ENCODE measurements around the gene UBE3A.
"Not testable (repeated sequence)": the region's sequence is repeated elsewhere in the genome, so short reads cannot be mapped to it uniquely, and the experiment has no call there.

Gene UBE3A

DNA sequence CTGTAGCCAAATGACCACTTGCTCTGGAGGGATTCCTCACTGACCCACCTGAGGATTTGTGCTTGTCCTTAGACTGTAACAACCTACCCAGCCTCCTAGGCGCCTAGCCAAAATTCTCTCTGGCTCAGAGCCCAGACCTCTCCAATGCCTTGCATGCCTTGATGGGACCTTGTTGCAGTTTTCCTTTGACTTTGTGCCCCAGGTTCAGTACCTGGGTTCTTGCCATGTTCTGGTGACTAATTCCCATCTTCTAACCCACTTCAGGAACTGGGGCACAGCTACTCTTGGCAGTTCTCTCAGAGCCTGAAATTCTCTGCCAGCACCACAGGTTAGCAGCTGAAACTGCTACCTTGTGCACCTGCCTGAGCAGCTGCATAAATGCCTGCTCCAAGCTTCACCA is 27.0 kb upstream of the UBE3A start:
- no peak for DNase-seq
- intact Hi-C loops (cut with DNase I; ENCODE audit: low total_unique reads), result no loop called here

DNA sequence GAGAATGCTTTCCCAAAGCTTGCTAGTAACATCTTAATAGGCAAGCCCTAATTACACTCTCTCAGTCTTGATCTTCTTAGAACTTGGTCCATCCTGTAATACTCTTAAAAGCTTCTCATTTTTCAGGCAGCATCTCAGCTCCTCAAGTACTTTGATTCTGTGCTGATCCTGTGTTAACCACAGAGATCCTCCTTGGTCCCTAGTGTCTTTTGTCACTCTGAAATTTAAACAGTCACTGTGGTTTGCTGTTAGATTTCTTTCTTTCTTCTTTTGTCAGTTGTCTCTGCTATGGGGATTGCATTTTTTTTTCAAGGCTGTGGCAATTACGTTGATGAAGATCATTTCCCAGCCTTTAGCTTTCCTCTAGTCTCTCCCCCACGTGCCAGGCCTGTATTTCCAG is 26.0 kb upstream of the UBE3A start:
- intact Hi-C loops (cut with DNase I; ENCODE audit: low total_unique reads), result no loop called here

More for the DNA sequence above, 27.0 kb upstream of the UBE3A start:
- Histone ChIP-seq H3K9me3 (no peaks in the 10 kb centered on the region), H3K27me3 (no peaks in the 10 kb centered on the region), H3K4me3 (no peak overlapping the region), H3K4me1 (no peaks in the 10 kb centered on the region), H3K36me3 (no peaks in the 10 kb centered on the region), H3K27ac (no peak overlapping the region)
- TF ChIP-seq, protein P1, sequence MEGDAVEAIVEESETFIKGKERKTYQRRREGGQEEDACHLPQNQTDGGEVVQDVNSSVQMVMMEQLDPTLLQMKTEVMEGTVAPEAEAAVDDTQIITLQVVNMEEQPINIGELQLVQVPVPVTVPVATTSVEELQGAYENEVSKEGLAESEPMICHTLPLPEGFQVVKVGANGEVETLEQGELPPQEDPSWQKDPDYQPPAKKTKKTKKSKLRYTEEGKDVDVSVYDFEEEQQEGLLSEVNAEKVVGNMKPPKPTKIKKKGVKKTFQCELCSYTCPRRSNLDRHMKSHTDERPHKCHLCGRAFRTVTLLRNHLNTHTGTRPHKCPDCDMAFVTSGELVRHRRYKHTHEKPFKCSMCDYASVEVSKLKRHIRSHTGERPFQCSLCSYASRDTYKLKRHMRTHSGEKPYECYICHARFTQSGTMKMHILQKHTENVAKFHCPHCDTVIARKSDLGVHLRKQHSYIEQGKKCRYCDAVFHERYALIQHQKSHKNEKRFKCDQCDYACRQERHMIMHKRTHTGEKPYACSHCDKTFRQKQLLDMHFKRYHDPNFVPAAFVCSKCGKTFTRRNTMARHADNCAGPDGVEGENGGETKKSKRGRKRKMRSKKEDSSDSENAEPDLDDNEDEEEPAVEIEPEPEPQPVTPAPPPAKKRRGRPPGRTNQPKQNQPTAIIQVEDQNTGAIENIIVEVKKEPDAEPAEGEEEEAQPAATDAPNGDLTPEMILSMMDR (IDR thresholded peaks at IDR 0.05), result no peak

DNA sequence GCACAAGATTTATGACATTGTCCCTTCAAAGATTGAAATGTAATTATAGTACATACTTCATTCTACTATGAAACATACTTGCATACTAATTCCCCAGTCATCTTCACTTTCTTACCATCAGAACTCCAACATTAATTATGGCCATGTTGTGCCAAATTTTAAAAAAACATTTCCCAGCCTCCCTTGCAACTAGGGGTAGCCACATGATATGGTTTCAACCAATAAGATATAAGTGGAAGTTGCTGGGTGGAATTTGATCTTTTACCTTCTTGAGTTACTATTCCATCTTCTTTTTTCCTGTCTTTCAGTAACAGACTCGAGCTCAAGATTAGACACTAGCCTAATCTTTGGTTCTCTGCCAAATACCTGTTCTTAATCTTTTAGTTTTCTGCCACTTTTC is 25.6 kb upstream of the UBE3A start:
- no peaks in the 10 kb centered on the region for H3K36me3 ChIP-seq
- no peaks in the 10 kb centered on the region for H3K9me3 ChIP-seq
- H3K4me1 ChIP-seq, result no peaks in the 10 kb centered on the region
- H3K27ac ChIP-seq, result no peak overlapping the region
- no peak overlapping the region for H3K4me3 ChIP-seq
- intact Hi-C loops (cut with DNase I; ENCODE audit: low total_unique reads), result no loop called here
- no peaks in the 10 kb centered on the region for H3K27me3 ChIP-seq
- TF ChIP-seq, protein P1 (IDR thresholded peaks at IDR 0.05), result no peak
- DNase-seq, result no peak

More for the DNA sequence above, 26.0 kb upstream of the UBE3A start:
- DNase-seq, result no peak
- TF ChIP-seq, protein P1 (IDR thresholded peaks at IDR 0.05), result no peak
- no peaks in the 10 kb centered on the region for H3K4me1 ChIP-seq
- H3K27ac ChIP-seq, result no peak overlapping the region
- H3K36me3 ChIP-seq, result no peaks in the 10 kb centered on the region
- no peak overlapping the region for H3K4me3 ChIP-seq
- H3K27me3 ChIP-seq, result no peaks in the 10 kb centered on the region
- no peaks in the 10 kb centered on the region for H3K9me3 ChIP-seq

DNA sequence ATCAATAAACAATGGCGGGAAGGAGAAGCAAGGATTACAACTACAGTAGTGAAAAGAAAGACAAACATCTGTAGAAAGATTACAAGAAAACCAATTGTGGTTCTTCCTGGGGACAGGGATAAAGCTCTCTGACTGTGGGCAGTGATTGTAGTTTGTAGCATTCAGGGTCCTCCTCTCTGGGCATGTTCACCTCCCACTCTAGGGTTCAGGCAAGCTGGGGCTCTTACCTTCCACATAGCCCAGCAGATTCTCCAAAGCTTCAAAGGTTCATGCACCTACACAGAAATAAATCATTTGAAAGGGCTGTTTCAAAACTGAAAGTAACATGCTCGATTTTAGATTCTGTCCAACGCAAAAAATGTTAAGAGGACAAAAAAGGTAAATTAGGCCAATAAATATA is 17.4 kb upstream of the UBE3A start:
- H3K27ac ChIP-seq, result no peak overlapping the region
- DNase-seq, result no peak
- H3K27me3 ChIP-seq, result no peaks in the 10 kb centered on the region
- TF ChIP-seq, protein P1 (IDR thresholded peaks at IDR 0.05), result no peak
- no peak overlapping the region for H3K4me3 ChIP-seq
- no peaks in the 10 kb centered on the region for H3K36me3 ChIP-seq
- H3K4me1 ChIP-seq, result no peaks in the 10 kb centered on the region
- peaks cover 0 to 24% (median 4%) of the 10 kb centered on the region in 3 donors for H3K9me3 ChIP-seq
- intact Hi-C loops (cut with DNase I; ENCODE audit: low total_unique reads), result loop anchor here (5.0 kb wide), 1 partner anchor 146 kb away; no protein-coding TSS in a partner anchor

DNA sequence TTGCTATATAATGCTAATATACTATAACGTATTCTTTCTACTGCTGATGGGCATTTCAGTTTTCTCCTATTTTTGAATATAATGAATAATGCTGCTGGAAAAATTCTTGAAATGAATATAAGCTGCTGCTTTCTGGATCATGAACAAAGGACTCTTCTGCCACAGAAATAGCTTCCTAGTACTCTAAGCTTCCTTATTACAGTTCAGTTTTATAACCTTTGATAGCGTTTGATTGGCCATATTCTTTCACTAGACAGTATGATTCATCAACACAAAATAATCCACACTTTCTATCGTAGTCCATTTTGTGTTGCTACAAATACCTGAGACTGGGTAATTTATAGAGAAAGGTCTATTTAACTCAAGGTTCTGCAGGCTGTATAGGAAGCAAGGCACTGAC is 16.4 kb upstream of the UBE3A start:
- DNase-seq, result no peak
- Histone ChIP-seq H3K4me1 (no peaks in the 10 kb centered on the region), H3K27ac (no peak overlapping the region), H3K27me3 (no peaks in the 10 kb centered on the region), H3K4me3 (no peak overlapping the region), H3K9me3 (peaks cover 0 to 31% (median 4%) of the 10 kb centered on the region in 3 donors), H3K36me3 (no peaks in the 10 kb centered on the region)
- intact Hi-C loops (cut with DNase I; ENCODE audit: low total_unique reads), result loop anchor here (5.0 kb wide), 1 partner anchor 147 kb away; no protein-coding TSS in a partner anchor
- TF ChIP-seq, protein P1 (IDR thresholded peaks at IDR 0.05), result no peak

DNA sequence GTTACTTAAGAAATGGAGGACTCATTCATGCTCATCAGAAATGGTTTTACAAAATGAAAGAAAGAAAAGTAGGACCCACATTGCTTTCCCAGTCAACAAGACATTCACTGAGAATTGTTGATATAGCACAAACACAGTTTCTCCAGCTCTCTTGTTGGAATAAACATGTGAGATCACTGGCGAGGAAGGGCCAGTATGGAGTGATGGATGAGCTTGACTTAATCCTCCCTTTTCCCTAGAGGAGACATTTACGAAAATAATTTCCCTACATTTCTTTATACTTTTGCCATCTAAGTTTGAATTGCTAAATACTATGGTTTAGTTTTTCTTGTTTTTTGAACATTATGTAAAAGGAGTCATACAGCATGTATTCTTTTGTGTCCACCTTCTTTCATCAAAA is 15.9 kb upstream of the UBE3A start:
- Histone ChIP-seq H3K27ac (no peak overlapping the region), H3K4me1 (no peaks in the 10 kb centered on the region), H3K9me3 (peaks cover 0 to 31% (median 4%) of the 10 kb centered on the region in 3 donors), H3K4me3 (no peak overlapping the region), H3K27me3 (no peaks in the 10 kb centered on the region), H3K36me3 (no peaks in the 10 kb centered on the region)
- TF ChIP-seq, protein P1 (IDR thresholded peaks at IDR 0.05), result no peak
- intact Hi-C loops (cut with DNase I; ENCODE audit: low total_unique reads), result loop anchor here (5.0 kb wide), 1 partner anchor 148 kb away; no protein-coding TSS in a partner anchor
- no peak for DNase-seq

DNA sequence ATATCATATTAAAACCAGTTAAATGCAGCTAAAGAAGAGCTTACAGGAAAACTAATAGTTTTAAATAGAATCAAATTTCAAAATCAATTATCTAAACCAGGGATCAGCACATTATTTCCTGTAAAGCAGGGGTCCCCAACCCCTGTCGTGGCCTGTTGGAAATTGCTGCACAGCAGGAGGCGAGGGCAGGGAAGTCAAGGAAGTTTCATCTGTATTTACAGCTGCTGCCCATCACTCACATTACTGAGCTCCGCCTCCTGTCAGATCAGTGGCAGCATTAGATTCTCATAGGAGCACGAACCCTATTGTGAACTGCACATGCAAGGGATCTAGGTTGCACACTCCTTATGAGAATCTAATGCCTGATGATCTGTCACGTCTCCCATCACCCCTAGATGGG is 14.4 kb upstream of the UBE3A start:
- H3K4me1 ChIP-seq; H3K36me3 ChIP-seq; DNase-seq; H3K4me3 ChIP-seq; H3K27ac ChIP-seq; intact Hi-C loops (cut with DNase I; ENCODE audit: low total_unique reads); H3K27me3 ChIP-seq: not testable (repeated sequence)
- H3K9me3 ChIP-seq, result peaks cover 0 to 31% (median 4%) of the 10 kb centered on the region in 3 donors
